Measurements from ENCODE around the gene HERPUD1. TPM values are rescaled to one million over a fixed set of nuclear protein-coding genes. Genes with fewer than 3 reads are reported as not detected.
"Not testable (repeated sequence)": the region's sequence is repeated elsewhere in the genome, so short reads cannot be mapped to it uniquely, and the experiment has no call there.

The HERPUD1 gene
- 103 TPM for polyA plus RNA-seq
- long read RNA-seq, donor 1, transcript HERPUD1-204 (8 exons, 2,946 nt), result major isoform, 19 of 28 reads
- long read RNA-seq, donor 1, partial matches to known transcripts, result 6 of 28 reads
- long read RNA-seq, donor 1, other reads (novel, unspliced or antisense), result 0 of 28 reads
- long read RNA-seq, donor 2, transcript HERPUD1-204 (8 exons, 2,946 nt), result major isoform, 29 of 42 reads
- long read RNA-seq, donor 2, transcript HERPUD1-216 (2 exons, 509 nt), result minor isoform, 5 of 42 reads
- long read RNA-seq, donor 2, partial matches to known transcripts, result 0 of 42 reads
- long read RNA-seq, donor 2, other reads (novel, unspliced or antisense), result 0 of 42 reads
- long read RNA-seq, donor 3, result 0 reads
- long read RNA-seq, donor 4, partial matches to known transcripts, result 0 of 5 reads
- long read RNA-seq, donor 4, other reads (novel, unspliced or antisense), result 0 of 5 reads
- long read RNA-seq, donor 5, transcript HERPUD1-204 (8 exons, 2,946 nt), result major isoform, 22 of 31 reads
- long read RNA-seq, donor 5, partial matches to known transcripts, result 0 of 31 reads
- long read RNA-seq, donor 5, other reads (novel, unspliced or antisense), result 0 of 31 reads
- long read RNA-seq, donor 6, transcript HERPUD1-204 (8 exons, 2,946 nt), result major isoform, 32 of 40 reads
- long read RNA-seq, donor 6, partial matches to known transcripts, result 0 of 40 reads
- long read RNA-seq, donor 6, other reads (novel, unspliced or antisense), result 0 of 40 reads
- long read RNA-seq, donor 7, transcript HERPUD1-204 (8 exons, 2,946 nt), result major isoform, 10 of 15 reads
- long read RNA-seq, donor 7, partial matches to known transcripts, result 0 of 15 reads
- long read RNA-seq, donor 7, other reads (novel, unspliced or antisense), result 0 of 15 reads
- long read RNA-seq, donor 8, transcript HERPUD1-201 (8 exons, 1,862 nt), result minor isoform, 5 of 55 reads
- long read RNA-seq, donor 8, transcript HERPUD1-204 (8 exons, 2,946 nt), result major isoform, 29 of 55 reads
- long read RNA-seq, donor 8, partial matches to known transcripts, result 14 of 55 reads
- long read RNA-seq, donor 8, other reads (novel, unspliced or antisense), result 0 of 55 reads
- long read RNA-seq, donor 9, transcript HERPUD1-204 (8 exons, 2,946 nt), result major isoform, 30 of 41 reads
- long read RNA-seq, donor 9, partial matches to known transcripts, result 0 of 41 reads
- long read RNA-seq, donor 9, other reads (novel, unspliced or antisense), result 0 of 41 reads
- long read RNA-seq, donor 10, transcript HERPUD1-204 (8 exons, 2,946 nt), result major isoform, 42 of 68 reads
- long read RNA-seq, donor 10, partial matches to known transcripts, result 18 of 68 reads
- long read RNA-seq, donor 10, other reads (novel, unspliced or antisense), result 0 of 68 reads
- long read RNA-seq, donor 11, transcript HERPUD1-204 (8 exons, 2,946 nt), result major isoform, 18 of 40 reads
- long read RNA-seq, donor 11, partial matches to known transcripts, result 21 of 40 reads
- long read RNA-seq, donor 11, other reads (novel, unspliced or antisense), result 0 of 40 reads

- no peaks in the 10 kb centered on the region for H3K9me3 ChIP-seq (ENCODE audit: control insufficient read depth, low read depth, low read length)
Observed at GRCh38 chr16:56931892-56932720, at the start of gene HERPUD1. TSS of gene HERPUD1 (plus strand) at chr16:56932142. CDS start at chr16:56932245, 103 bp downstream.

GRCh38 chr16:56883586-56883985, 48.4 kb upstream of the HERPUD1 start:
- no CpG with 5 or more reads among the region's 2 CpGs for WGBS (ENCODE audit: insufficient coverage, low lambda C conversion rate)
- Histone ChIP-seq H3K36me3 (ENCODE audit: control insufficient read depth, insufficient read depth, low read length) (no peaks in the 10 kb centered on the region), H3K27me3 (ENCODE audit: control insufficient read depth, insufficient read depth, low read length) (no peaks in the 10 kb centered on the region)

More at GRCh38 chr16:56931892-56932720, at the start of gene HERPUD1:
- H3K4me1 ChIP-seq (ENCODE audit: control insufficient read depth, insufficient read depth, low read length), result peaks cover 14% of the 10 kb centered on the region
- peak within 1 kb of the TSS; percentile 99 for H3K4me3 ChIP-seq (ENCODE audit: low read length)
- no peaks in the 10 kb centered on the region for H3K27me3 ChIP-seq (ENCODE audit: control insufficient read depth, insufficient read depth, low read length)
- peak within 1 kb of the TSS; percentile 98 for H3K27ac ChIP-seq (ENCODE audit: low read length)
- peaks cover 16% of the 10 kb centered on the region for H3K36me3 ChIP-seq (ENCODE audit: control insufficient read depth, insufficient read depth, low read length)
- peak; percentile 99 to 100 for DNase-seq
- WGBS (ENCODE audit: insufficient coverage, low lambda C conversion rate), result no CpG with 5 or more reads among the region's 83 CpGs

GRCh38 chr16:56884026-56884582, 47.8 kb upstream of the HERPUD1 start:
- no CpG with 5 or more reads among the region's 14 CpGs for WGBS (ENCODE audit: insufficient coverage, low lambda C conversion rate)
- Histone ChIP-seq H3K4me1 (ENCODE audit: control insufficient read depth, insufficient read depth, low read length) (no peaks in the 10 kb centered on the region), H3K27ac (ENCODE audit: low read length) (no peak overlapping the region), H3K4me3 (ENCODE audit: low read length) (no peak overlapping the region), H3K27me3 (ENCODE audit: control insufficient read depth, insufficient read depth, low read length) (no peaks in the 10 kb centered on the region), H3K9me3 (ENCODE audit: control insufficient read depth, low read depth, low read length) (no peaks in the 10 kb centered on the region), H3K36me3 (ENCODE audit: control insufficient read depth, insufficient read depth, low read length) (no peaks in the 10 kb centered on the region)
- DNase-seq, result no peak

More at GRCh38 chr16:56883586-56883985, 48.4 kb upstream of the HERPUD1 start:
- no peaks in the 10 kb centered on the region for H3K4me1 ChIP-seq (ENCODE audit: control insufficient read depth, insufficient read depth, low read length)
- H3K27ac ChIP-seq (ENCODE audit: low read length), result no peak overlapping the region
- DNase-seq, result no peak
- no peak overlapping the region for H3K4me3 ChIP-seq (ENCODE audit: low read length)
- no peaks in the 10 kb centered on the region for H3K9me3 ChIP-seq (ENCODE audit: control insufficient read depth, low read depth, low read length)

GRCh38 chr16:56884929-56885328, 47.0 kb upstream of the HERPUD1 start:
- not testable (repeated sequence) for DNase-seq; H3K27ac ChIP-seq (ENCODE audit: low read length); H3K4me3 ChIP-seq (ENCODE audit: low read length); H3K36me3 ChIP-seq (ENCODE audit: control insufficient read depth, insufficient read depth, low read length); H3K9me3 ChIP-seq (ENCODE audit: control insufficient read depth, low read depth, low read length); H3K4me1 ChIP-seq (ENCODE audit: control insufficient read depth, insufficient read depth, low read length); H3K27me3 ChIP-seq (ENCODE audit: control insufficient read depth, insufficient read depth, low read length)
- no CpG with 5 or more reads among the region's 13 CpGs for WGBS (ENCODE audit: insufficient coverage, low lambda C conversion rate)

- WGBS (ENCODE audit: insufficient coverage, low lambda C conversion rate), result no CpG with 5 or more reads among the region's 9 CpGs
- H3K27me3 ChIP-seq (ENCODE audit: control insufficient read depth, insufficient read depth, low read length), result no peaks in the 10 kb centered on the region
- no peaks in the 10 kb centered on the region for H3K36me3 ChIP-seq (ENCODE audit: control insufficient read depth, insufficient read depth, low read length)
- H3K4me3 ChIP-seq (ENCODE audit: low read length), result no peak overlapping the region
- H3K4me1 ChIP-seq (ENCODE audit: control insufficient read depth, insufficient read depth, low read length), result no peaks in the 10 kb centered on the region
- no peaks in the 10 kb centered on the region for H3K9me3 ChIP-seq (ENCODE audit: control insufficient read depth, low read depth, low read length)
- DNase-seq, result no peak
- H3K27ac ChIP-seq (ENCODE audit: low read length), result no peak overlapping the region
Observed at GRCh38 chr16:56885446-56886162, 46.3 kb upstream of the HERPUD1 start.

- Histone ChIP-seq H3K27ac (ENCODE audit: low read length) (no peak overlapping the region), H3K4me1 (ENCODE audit: control insufficient read depth, insufficient read depth, low read length) (no peaks in the 10 kb centered on the region), H3K9me3 (ENCODE audit: control insufficient read depth, low read depth, low read length) (no peaks in the 10 kb centered on the region), H3K27me3 (ENCODE audit: control insufficient read depth, insufficient read depth, low read length) (no peaks in the 10 kb centered on the region), H3K4me3 (ENCODE audit: low read length) (no peak overlapping the region), H3K36me3 (ENCODE audit: control insufficient read depth, insufficient read depth, low read length) (no peaks in the 10 kb centered on the region)
- DNase-seq, result no peak
- WGBS (ENCODE audit: insufficient coverage, low lambda C conversion rate), result 100% methylated on average over 1 of the region's 12 CpGs
Observed at GRCh38 chr16:56886296-56886695, 45.6 kb upstream of the HERPUD1 start.

GRCh38 chr16:56886826-56887225, 45.1 kb upstream of the HERPUD1 start:
- 100% methylated on average over 1 of the region's 9 CpGs for WGBS (ENCODE audit: insufficient coverage, low lambda C conversion rate)
- Histone ChIP-seq H3K27me3 (ENCODE audit: control insufficient read depth, insufficient read depth, low read length) (no peaks in the 10 kb centered on the region), H3K9me3 (ENCODE audit: control insufficient read depth, low read depth, low read length) (no peaks in the 10 kb centered on the region), H3K36me3 (ENCODE audit: control insufficient read depth, insufficient read depth, low read length) (no peaks in the 10 kb centered on the region), H3K27ac (ENCODE audit: low read length) (no peak overlapping the region), H3K4me1 (ENCODE audit: control insufficient read depth, insufficient read depth, low read length) (no peaks in the 10 kb centered on the region), H3K4me3 (ENCODE audit: low read length) (no peak overlapping the region)
- no peak for DNase-seq

GRCh38 chr16:56888806-56889205, 43.1 kb upstream of the HERPUD1 start:
- no peak for DNase-seq
- no peaks in the 10 kb centered on the region for H3K27me3 ChIP-seq (ENCODE audit: control insufficient read depth, insufficient read depth, low read length)
- WGBS (ENCODE audit: insufficient coverage, low lambda C conversion rate), result no CpG with 5 or more reads among the region's 7 CpGs
- no peak overlapping the region for H3K27ac ChIP-seq (ENCODE audit: low read length)
- no peaks in the 10 kb centered on the region for H3K36me3 ChIP-seq (ENCODE audit: control insufficient read depth, insufficient read depth, low read length)
- no peaks in the 10 kb centered on the region for H3K4me1 ChIP-seq (ENCODE audit: control insufficient read depth, insufficient read depth, low read length)
- H3K4me3 ChIP-seq (ENCODE audit: low read length), result no peak overlapping the region
- H3K9me3 ChIP-seq (ENCODE audit: control insufficient read depth, low read depth, low read length), result no peaks in the 10 kb centered on the region

Measured in large intestine (tissue), 12 donors.